IMR-90 (cell line): Measurements from ENCODE around the gene SLC48A1. TPM values are rescaled to one million over a fixed set of nuclear protein-coding genes. Genes with fewer than 3 reads are reported as not detected.

Experiments
- ATAC-seq: fragments of 200-7000 bp; cut with Tn5 transposase; 2 replicates; pipeline ENCODE4 v1.9.1; 2020; ENCODE audit warnings: low read depth, mild to moderate bottlenecking, moderate library complexity
- BruUV-seq: library from RNA; stranded (reverse); fragments of 400-500 nt; replicated peaks from 2 replicates; lab custom pipeline; 2021; lab: Mats Ljungman, UMichigan
- CTCF ChIA-PET: fragments of 300-600 bp; formaldehyde crosslinking; extraction: SDS; loops from one replicate; lab custom pipeline; 2021; ENCODE audit warnings: antibody characterized with exemption; lab: Yijun Ruan, JAX
- POLR2A ChIA-PET: fragments of 300-600 bp; sonication (Branson Sonifier 250); formaldehyde crosslinking; loops from one replicate; lab custom pipeline; 2022; ENCODE audit warnings: antibody characterized with exemption; ENCODE audit not compliant: unreplicated experiment; lab: Charles Lee
- DNase-seq: peaks from one replicate; pipeline ENCODE4 v3.0.0; 2013
- H2AFZ ChIP-seq: replicated peaks from 2 replicates; pipeline ENCODE3; 2013; ENCODE audit warnings: low read length, mild to moderate bottlenecking; ENCODE audit not compliant: poor library complexity
- H2AK5ac ChIP-seq: 2 replicates; pipeline ENCODE4 v1.6.1; 2013; ENCODE audit warnings: low read depth, low read length, inconsistent platforms
- H2AK9ac ChIP-seq: replicated peaks from 2 replicates; pipeline ENCODE3; 2013; ENCODE audit warnings: mild to moderate bottlenecking, low read depth, low read length, moderate library complexity; ENCODE audit not compliant: poor library complexity
- H2BK120ac ChIP-seq: 2 replicates; pipeline ENCODE4 v1.6.1; 2013; ENCODE audit warnings: low read depth, low read length, inconsistent platforms
- H2BK15ac ChIP-seq: 3 replicates; pipeline ENCODE4 v1.6.1; 2013; ENCODE audit warnings: low read depth, low read length, inconsistent platforms
- H2BK20ac ChIP-seq: 2 replicates; pipeline ENCODE4 v1.6.1; 2013; ENCODE audit warnings: low read depth, mild to moderate bottlenecking, inconsistent platforms, low read length, moderate library complexity
- H2BK5ac ChIP-seq: 2 replicates; pipeline ENCODE4 v1.6.1; 2013; ENCODE audit warnings: mild to moderate bottlenecking, low read depth, low read length, inconsistent platforms; ENCODE audit not compliant: poor library complexity, severe bottlenecking
- H3K14ac ChIP-seq: replicated peaks from 2 replicates; pipeline ENCODE4 v1.6.1; 2013; ENCODE audit warnings: low read depth, low read length, inconsistent platforms
- H3K18ac ChIP-seq: 2 replicates; pipeline ENCODE4 v1.6.1; 2013; ENCODE audit warnings: low read depth, low read length, control low read depth
- H3K23ac ChIP-seq: 2 replicates; pipeline ENCODE4 v1.6.1; 2013; ENCODE audit warnings: low read depth, low read length, inconsistent platforms
- H3K27ac ChIP-seq: 2 replicates; pipeline ENCODE4 v1.5.1; 2013; ENCODE audit warnings: mild to moderate bottlenecking, control low read depth, low read length; ENCODE audit not compliant: insufficient read depth
- H3K27me3 ChIP-seq: 2 replicates; pipeline ENCODE4 v1.6.1; 2013; ENCODE audit warnings: low read length; ENCODE audit not compliant: control insufficient read depth, insufficient read depth
- H3K36me3 ChIP-seq: 2 replicates; pipeline ENCODE4 v1.6.1; 2013; ENCODE audit warnings: low read length, mixed read lengths; ENCODE audit not compliant: control insufficient read depth, insufficient read depth
- H3K4ac ChIP-seq: 2 replicates; pipeline ENCODE4 v1.6.1; 2013; ENCODE audit warnings: low read depth, low read length, inconsistent platforms
- H3K4me1 ChIP-seq: 2 replicates; pipeline ENCODE4 v1.6.1; 2013; ENCODE audit warnings: low read length, mixed read lengths; ENCODE audit not compliant: control insufficient read depth, insufficient read depth
- H3K4me2 ChIP-seq: 2 replicates; pipeline ENCODE4 v1.6.1; 2013; ENCODE audit warnings: low read depth, mild to moderate bottlenecking, control low read depth, low read length, moderate library complexity
- H3K4me3 ChIP-seq: 2 replicates; pipeline ENCODE4 v1.5.1; 2013; ENCODE audit warnings: low read depth, mild to moderate bottlenecking, control low read depth, low read length, moderate library complexity; ENCODE audit not compliant: insufficient read depth
- H3K56ac ChIP-seq: 2 replicates; pipeline ENCODE4 v1.6.1; 2013; ENCODE audit warnings: low read length, inconsistent platforms; ENCODE audit not compliant: insufficient read depth; ENCODE audit errors: extremely low read depth
- H3K79me1 ChIP-seq, 2 experiments: 2 replicates each; pipeline ENCODE4 v1.6.1; 2013; ENCODE audit warnings: low read length in 2 of 2, inconsistent platforms in 1 of 2, low read depth in 1 of 2
- H3K9ac ChIP-seq: 2 replicates; pipeline ENCODE4 v1.6.1; 2013; ENCODE audit warnings: low read depth, low read length, control low read depth
- H3K9me1 ChIP-seq: 2 replicates; pipeline ENCODE4 v1.6.1; 2013; ENCODE audit warnings: low read length, inconsistent platforms; ENCODE audit not compliant: insufficient read depth
- H3K9me3 ChIP-seq: 2 replicates; pipeline ENCODE4 v1.6.1; 2013; ENCODE audit warnings: low read length; ENCODE audit not compliant: control insufficient read depth, insufficient read depth
- H4K20me1 ChIP-seq: 2 replicates; pipeline ENCODE4 v1.6.1; 2013; ENCODE audit warnings: low read length, inconsistent platforms; ENCODE audit not compliant: insufficient read depth
- H4K5ac ChIP-seq: 2 replicates; pipeline ENCODE4 v1.6.1; 2013; ENCODE audit warnings: mild to moderate bottlenecking, low read depth, low read length, control low read depth
- H4K8ac ChIP-seq, 2 experiments: 2 replicates each; pipeline ENCODE4 v1.6.1; 2013; ENCODE audit warnings: low read depth in 2 of 2, low read length in 2 of 2, control low read depth in 1 of 2, inconsistent platforms in 1 of 2
- H4K91ac ChIP-seq: 2 replicates; pipeline ENCODE4 v1.6.1; 2013; ENCODE audit warnings: low read depth, low read length, inconsistent platforms; ENCODE audit not compliant: insufficient read depth
- BHLHE40 ChIP-seq: fragments of 150-350 bp; IDR thresholded peaks from 2 replicates; pipeline ENCODE4 v1.6.1; 2016; ENCODE audit warnings: mild to moderate bottlenecking, low read depth, low read length
- CEBPB ChIP-seq: IDR thresholded peaks from 2 replicates; pipeline ENCODE4 v1.6.1; 2012; ENCODE audit warnings: low read depth, low read length, improper control_type of control experiment
- CTCF ChIP-seq: conservative IDR thresholded peaks from 2 replicates; pipeline ENCODE4 v1.5.1; 2012; ENCODE audit warnings: mild to moderate bottlenecking, low read depth, low read length, improper control_type of control experiment
- ELK1 ChIP-seq: fragments of 150-350 bp; IDR thresholded peaks from 2 replicates; pipeline ENCODE4 v1.6.1; 2016; ENCODE audit warnings: low read depth, mild to moderate bottlenecking, low read length, moderate library complexity, borderline replicate concordance
- FOS ChIP-seq: fragments of 150-350 bp; IDR thresholded peaks from 2 replicates; pipeline ENCODE4 v1.6.1; 2016; ENCODE audit warnings: low read depth, low read length
- MAFK ChIP-seq: IDR thresholded peaks from 2 replicates; pipeline ENCODE4 v1.6.1; 2012; ENCODE audit warnings: low read depth, low read length, improper control_type of control experiment
- MAZ ChIP-seq: IDR thresholded peaks from 2 replicates; pipeline ENCODE4 v1.6.1; 2012; ENCODE audit warnings: low read depth, mild to moderate bottlenecking, low read length, improper control_type of control experiment, moderate library complexity, borderline replicate concordance
- MXI1 ChIP-seq: IDR thresholded peaks from 2 replicates; pipeline ENCODE4 v1.6.1; 2012; ENCODE audit warnings: low read depth, mild to moderate bottlenecking, low read length, moderate library complexity, borderline replicate concordance
- NFE2L2 ChIP-seq: fragments of 150-350 bp; IDR thresholded peaks from 2 replicates; pipeline ENCODE4 v1.6.1; 2016; ENCODE audit warnings: low read depth, mild to moderate bottlenecking, low read length
- POLR2A ChIP-seq: IDR thresholded peaks from 2 replicates; pipeline ENCODE4 v1.6.1; 2012; ENCODE audit warnings: mild to moderate bottlenecking, low read depth, low read length
- RAD21 ChIP-seq: IDR thresholded peaks from 2 replicates; pipeline ENCODE4 v1.6.1; 2012; ENCODE audit warnings: low read length, improper control_type of control experiment
- RCOR1 ChIP-seq: IDR thresholded peaks from 2 replicates; pipeline ENCODE4 v1.6.1; 2012; ENCODE audit warnings: mild to moderate bottlenecking, low read length, improper control_type of control experiment; ENCODE audit not compliant: insufficient replicate concordance
- RFX5 ChIP-seq: IDR thresholded peaks from 2 replicates; pipeline ENCODE4 v1.8.0; 2012; ENCODE audit warnings: low read depth, mild to moderate bottlenecking, low read length, moderate library complexity
- SMC3 ChIP-seq: fragments of 150-350 bp; IDR thresholded peaks from 2 replicates; pipeline ENCODE4 v1.6.1; 2016; ENCODE audit warnings: low read depth, mild to moderate bottlenecking, antibody characterized with exemption, low read length, moderate library complexity
- USF2 ChIP-seq: fragments of 150-350 bp; IDR thresholded peaks from 2 replicates; pipeline ENCODE4 v1.6.1; 2017; ENCODE audit warnings: mild to moderate bottlenecking, antibody characterized with exemption, low read length, low read depth
- WGBS, 2 experiments: methylation state at CpG; one replicate each; pipeline versions ENCODE4 v1.1.5 to v1.1.7; 2013; ENCODE audit warnings: missing lambda C conversion rate in 2 of 2; ENCODE audit not compliant: insufficient read length in 1 of 2; ENCODE audit errors: extremely low coverage in 2 of 2; 5-methylcytosine and 5-hydroxymethylcytosine counted together
- dilution Hi-C: fragments of 300-500 bp; cut with HindIII; formaldehyde crosslinking; loops from one replicate; pipeline ENCODE4 v1.14.3; 2018; ENCODE audit warnings: low sequenced_read_pairs; ENCODE audit not compliant: unreplicated experiment
- in situ Hi-C: fragments of 300-500 bp; cut with MboI; formaldehyde crosslinking; loops from 3 replicates; pipeline ENCODE4 v1.14.3; 2019; ENCODE audit warnings: low sequenced_read_pairs, inconsistent platforms, mixed read lengths
- intact Hi-C: fragments of 100-400 bp; cut with micrococcal nuclease; formaldehyde crosslinking; loops from 2 replicates; pipeline ENCODE4 v1.10.0; 2022
- polyA plus RNA-seq, 3 experiments: library from polyadenylated mRNA; depleted of rRNA; stranded (reverse); fragments of >200 nt; gene quantifications; 2 replicates each; pipeline ENCODE4 v1.2.3, GENCODE V29; 2012; ENCODE audit warnings: low replicate concordance in 1 of 3
- total RNA-seq: library from RNA; depleted of rRNA; stranded (reverse); fragments of >200 nt; gene quantifications from 2 replicates; pipeline ENCODE4 v1.2.3, GENCODE V29; 2012

Gene SLC48A1
- total and polyA plus RNA-seq, 2 of the 4 experiments (the other 2 are of a cell fraction), result 4.8 to 5.9 TPM

GRCh38 chr12:47803191-47803875, 30.3 kb downstream of the SLC48A1 start:
- Histone ChIP-seq H3K4me3 (no peak overlapping the region), H2BK15ac (no peak overlapping the region), H3K9me1 (peaks cover 32% of the 10 kb centered on the region), H3K27me3 (no peaks in the 10 kb centered on the region), H3K36me3 (peaks cover 27% of the 10 kb centered on the region), H3K79me1 (peaks cover 19 to 93% of the 10 kb centered on the region in 2 experiments), H3K14ac (0 out of 2 replicates have a peak overlapping the region, but pooled peaks have one; percentile 23), H2AFZ (no peak overlapping the region), H3K18ac (no peak overlapping the region), H4K20me1 (peaks cover 99% of the 10 kb centered on the region), H4K8ac (no peak overlapping the region), H3K9me3 (no peaks in the 10 kb centered on the region), H3K23ac (no peak overlapping the region), H2BK120ac (no peak overlapping the region), H3K9ac (no peak overlapping the region), H4K5ac (no peak overlapping the region), H3K4me2 (no peak overlapping the region), H2BK5ac (no peak overlapping the region), H3K4ac (no peak overlapping the region; the same call in 1 of the 2 replicates), H2AK5ac (no peak overlapping the region), H2BK20ac (no peak overlapping the region), H2AK9ac (no peak overlapping the region), H3K27ac (no peak overlapping the region), H3K4me1 (peaks cover 49% of the 10 kb centered on the region), H4K91ac (no peak overlapping the region), H3K56ac (no peak overlapping the region)
- ATAC-seq (no peak), DNase-seq (no peak)
- intact Hi-C loops (no loop called here), in situ Hi-C loops (no loop called here), dilution Hi-C loops (no loop called here)
- POLR2A ChIA-PET, result interaction anchor here (1.4 kb wide), 1 partner anchor 17 kb away, joined by 4 read pairs; the partner anchor contains the start of gene HDAC7
- CTCF ChIA-PET, result interaction anchor here (1.7 kb wide), 1 partner anchor 35 kb away, joined by 4 read pairs; no protein-coding TSS in a partner anchor
- no TSS peak for BruUV-seq
- 82% methylated on average over 5 of the region's 12 CpGs; no CpG with 5 or more reads in 1 of the 2 experiments for WGBS, 2 experiments
- TF ChIP-seq MAFK, result no peak
- TF ChIP-seq CEBPB, result no peak
- no peak for TF ChIP-seq USF2
- no peak for TF ChIP-seq FOS
- no peak for TF ChIP-seq SMC3
- TF ChIP-seq BHLHE40, result no peak
- TF ChIP-seq MAZ, result no peak
- TF ChIP-seq POLR2A, result no peak
- no peak for TF ChIP-seq RFX5
- no peak for TF ChIP-seq CTCF
- TF ChIP-seq MXI1, result no peak
- no peak for TF ChIP-seq NFE2L2
- no peak for TF ChIP-seq RAD21
- no peak for TF ChIP-seq RCOR1
- TF ChIP-seq ELK1, result no peak
